SK-N-MC (cell line): ENCODE measurements around the gene PBX1.

Experiments used
- EZH2 ChIP-seq: fragments of 200-600 bp; sonication (generic); IDR thresholded peaks from one replicate; pipeline ENCODE4 v1.6.1; 2017; ENCODE audit warnings: antibody characterized with exemption
- POLR2AphosphoS5 ChIP-seq: IDR thresholded peaks from 2 replicates; pipeline ENCODE4 v1.6.1; 2012; ENCODE audit warnings: mild to moderate bottlenecking, low read depth, low read length, borderline replicate concordance

- no peak for TF ChIP-seq POLR2AphosphoS5
- TF ChIP-seq EZH2, result no peak
Observed at GRCh38 chr1:164857439-164857838, 298.5 kb downstream of the PBX1 start.
